GM21526 (cell line): ENCODE measurements around the gene COA6.

Source experiments
- ATAC-seq: cut with Tn5 transposase; IDR thresholded peaks from one replicate; pipeline ENCODE4 v1.9.1; 2021; ENCODE audit warnings: moderate library complexity; ENCODE audit not compliant: unreplicated experiment, low FRiP score

COA6 gene

DNA sequence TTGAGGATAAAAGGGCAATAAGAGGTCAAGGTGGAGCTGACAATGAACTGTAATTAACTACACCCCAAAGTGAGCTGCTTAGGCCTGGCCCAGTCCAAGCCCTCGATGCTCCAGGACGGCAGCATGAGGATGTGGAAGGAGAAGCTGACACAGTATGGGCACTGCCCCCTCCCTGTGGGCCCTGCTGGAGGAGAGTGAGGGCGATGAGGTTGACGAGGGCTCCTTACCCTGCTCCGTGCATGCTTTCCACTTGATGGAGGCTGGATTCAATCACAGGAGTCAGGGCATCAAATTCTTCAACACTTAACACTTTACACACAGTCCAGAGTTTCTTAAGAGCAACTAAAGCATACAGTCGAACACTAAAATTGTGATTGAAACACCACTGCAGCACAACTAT lies 32.4 kb downstream of the COA6 start:
- no peak for ATAC-seq

DNA sequence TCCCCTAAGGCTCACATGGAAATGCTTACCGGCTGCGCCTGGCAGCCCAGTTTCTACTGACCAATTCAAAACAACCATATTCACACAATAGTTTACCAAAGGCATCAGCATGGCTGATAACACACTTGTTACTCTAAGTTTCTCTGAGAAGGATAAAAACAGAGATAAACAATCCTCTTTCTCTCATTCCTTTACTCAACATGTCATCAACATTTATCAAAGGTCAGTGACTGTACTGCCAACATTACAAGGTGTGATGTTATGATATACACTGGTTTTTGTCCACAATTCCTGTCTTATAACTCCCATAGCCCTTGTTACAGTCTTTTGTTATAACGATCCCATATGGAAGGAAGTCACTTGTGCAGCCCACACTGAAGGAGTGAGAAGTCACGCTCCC lies 33.6 kb downstream of the COA6 start:
- no peak for ATAC-seq

DNA sequence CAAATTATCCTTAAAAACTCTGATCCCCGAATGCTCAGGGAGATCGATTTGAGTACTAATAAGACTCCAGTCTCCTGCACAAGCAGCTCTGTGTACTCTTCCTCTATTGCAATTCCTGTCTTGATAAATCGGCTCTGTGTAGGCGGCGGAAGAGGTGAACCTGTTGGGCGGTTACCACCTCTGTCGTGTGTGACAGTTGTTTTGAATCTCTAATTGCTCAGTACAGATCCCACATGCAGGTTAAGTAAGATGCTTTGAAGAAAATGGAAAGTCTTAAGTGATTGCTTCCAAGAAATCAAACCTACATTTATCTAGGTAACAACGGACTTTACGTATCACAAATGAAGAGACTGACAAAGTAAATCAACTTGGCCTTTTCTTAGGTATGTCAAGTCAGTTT lies 35.5 kb downstream of the COA6 start:
- ATAC-seq, result no peak

DNA sequence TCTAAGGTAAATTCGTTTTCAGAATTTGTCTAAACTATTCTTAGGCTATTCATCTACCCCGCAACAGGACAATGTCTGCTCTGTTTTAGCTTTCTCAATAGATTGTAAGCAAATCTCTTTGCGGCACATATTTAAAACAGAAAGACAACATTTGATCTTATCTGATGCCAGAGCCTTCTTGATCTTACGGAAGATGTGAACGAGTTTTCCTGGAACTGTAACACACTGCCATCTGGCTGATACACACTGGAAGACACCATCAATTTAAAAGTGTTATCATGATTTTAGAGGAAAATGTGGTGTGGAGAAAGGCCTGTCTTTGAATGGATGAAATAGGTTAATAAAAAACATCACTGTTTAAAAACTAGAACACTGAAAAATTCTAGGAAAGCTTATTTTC lies 36.1 kb downstream of the COA6 start:
- no peak for ATAC-seq

DNA sequence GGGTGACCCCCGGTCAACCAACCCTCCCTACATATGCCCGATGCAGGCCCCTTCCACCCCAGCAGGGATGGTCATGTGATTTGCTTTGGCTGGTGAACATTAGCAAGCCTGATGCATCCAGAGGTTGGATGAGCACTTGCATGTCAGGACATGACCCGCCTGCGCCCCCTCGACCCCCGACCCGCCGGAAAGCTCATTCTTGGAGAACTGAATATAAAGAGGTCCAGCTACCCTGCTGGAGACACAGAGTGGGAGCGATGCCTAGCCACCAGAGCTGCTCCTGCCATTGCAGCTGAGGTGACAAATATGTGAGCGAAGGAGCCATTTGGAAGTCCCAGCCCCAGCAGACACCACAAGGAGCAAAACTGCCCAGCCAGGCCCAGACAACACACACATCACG lies 39.6 kb downstream of the COA6 start:
- no peak for ATAC-seq

DNA sequence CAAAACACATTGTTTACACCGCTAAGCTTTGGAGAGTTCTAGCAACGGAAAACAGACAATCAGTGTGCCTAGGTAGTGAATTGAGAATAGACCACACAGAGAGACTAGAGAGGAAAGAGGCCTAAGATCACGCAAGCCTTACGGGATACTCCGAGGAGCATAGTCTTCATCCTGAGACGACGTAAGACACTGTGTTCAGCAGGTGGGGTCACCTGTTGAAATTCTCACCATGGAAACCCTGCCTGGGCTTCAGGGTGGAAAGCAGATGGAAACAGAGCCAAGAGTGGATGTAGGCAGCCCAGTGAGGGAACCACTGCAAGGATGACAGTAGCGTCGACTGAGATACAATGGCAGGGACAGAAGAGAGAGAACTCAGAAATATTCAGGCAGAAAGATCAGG lies 40.2 kb downstream of the COA6 start:
- no peak for ATAC-seq

DNA sequence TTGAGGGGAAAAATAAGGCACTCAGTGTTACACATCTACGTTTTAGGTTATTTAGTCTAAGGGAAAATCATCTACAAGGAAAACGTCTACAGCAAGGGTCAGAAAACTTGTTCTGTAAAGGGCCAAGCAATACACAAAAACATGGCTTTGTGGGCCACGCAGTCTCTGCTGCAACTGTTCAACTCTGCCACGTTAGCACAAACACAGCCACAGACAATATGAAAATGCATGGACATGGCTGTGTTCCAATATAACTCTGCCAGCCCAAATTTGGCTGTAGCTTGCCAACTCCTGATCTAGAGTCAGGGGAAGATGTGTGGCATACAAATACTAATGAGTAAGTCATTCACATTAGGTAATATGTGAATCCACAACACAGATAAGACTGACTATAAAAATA lies 40.7 kb downstream of the COA6 start:
- ATAC-seq, result no peak

DNA sequence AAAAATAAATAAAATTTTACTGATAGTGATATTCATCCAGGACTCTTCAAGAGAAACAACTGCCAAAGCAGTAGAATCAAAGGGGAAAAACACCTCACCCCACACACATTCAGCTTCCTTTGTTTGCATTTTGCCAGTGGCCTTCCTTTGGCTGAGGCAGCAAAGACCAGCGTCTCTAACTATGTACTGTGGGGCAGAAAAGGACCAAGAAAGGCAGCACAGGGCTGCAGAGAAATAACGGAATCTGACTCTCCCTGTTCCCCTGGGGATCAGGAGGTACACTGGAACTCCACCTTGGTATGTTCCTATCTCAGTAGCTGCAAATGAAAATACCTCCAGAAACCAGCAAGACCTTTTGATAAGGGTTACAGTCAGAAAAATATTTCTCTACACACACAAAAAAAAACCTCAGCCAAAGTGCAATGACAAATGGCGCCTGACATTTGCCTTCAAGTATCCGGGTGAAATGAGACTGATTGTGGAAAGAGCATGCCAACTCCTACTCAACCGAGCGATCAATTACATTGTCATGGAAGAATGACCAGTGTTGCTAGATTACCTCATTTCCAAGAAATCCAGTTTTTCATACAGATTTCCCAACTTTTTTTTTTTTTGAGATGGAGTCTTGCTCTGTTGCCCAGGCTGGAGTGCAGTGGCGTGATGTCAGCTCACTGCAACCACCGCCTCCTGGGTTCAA lies 54.8 kb downstream of the COA6 start:
- no peak for ATAC-seq

DNA sequence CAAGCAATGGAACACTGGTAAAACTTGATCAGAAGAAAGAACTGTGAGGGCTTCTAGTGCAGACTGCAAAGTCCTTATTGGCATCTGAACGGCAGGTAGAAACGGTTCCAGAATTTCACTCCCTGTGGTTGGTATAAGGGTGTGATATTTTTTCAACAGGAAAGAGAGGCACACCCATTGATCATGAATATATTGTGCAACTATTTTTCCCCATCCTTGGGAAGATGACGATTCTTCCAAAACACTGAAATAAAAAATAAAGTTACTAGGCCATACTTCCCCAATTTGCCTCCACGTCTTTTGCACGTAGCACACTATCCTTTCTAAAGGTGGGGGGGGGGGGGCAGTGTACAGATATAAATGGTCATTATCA lies 56.2 kb downstream of the COA6 start:
- no peak for ATAC-seq

DNA sequence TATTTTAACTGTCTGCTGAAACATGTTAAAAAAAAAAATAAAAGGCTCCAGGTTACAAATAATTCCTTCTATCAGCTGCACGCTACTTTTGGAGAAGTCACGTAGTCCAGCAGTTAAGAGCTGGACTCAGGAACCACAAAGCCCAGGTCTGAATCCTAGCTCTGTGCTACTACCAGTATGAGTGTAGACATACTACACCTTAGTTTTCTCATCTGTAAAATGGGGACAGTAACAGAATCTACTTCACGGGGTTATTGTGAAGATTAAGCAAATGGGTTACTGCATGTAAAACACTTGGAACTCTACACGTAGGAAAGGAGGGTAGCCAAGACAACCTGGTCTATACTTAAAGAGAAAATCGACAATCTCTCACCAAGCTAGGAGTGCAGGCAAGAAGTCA lies 57.4 kb downstream of the COA6 start:
- no peak for ATAC-seq

DNA sequence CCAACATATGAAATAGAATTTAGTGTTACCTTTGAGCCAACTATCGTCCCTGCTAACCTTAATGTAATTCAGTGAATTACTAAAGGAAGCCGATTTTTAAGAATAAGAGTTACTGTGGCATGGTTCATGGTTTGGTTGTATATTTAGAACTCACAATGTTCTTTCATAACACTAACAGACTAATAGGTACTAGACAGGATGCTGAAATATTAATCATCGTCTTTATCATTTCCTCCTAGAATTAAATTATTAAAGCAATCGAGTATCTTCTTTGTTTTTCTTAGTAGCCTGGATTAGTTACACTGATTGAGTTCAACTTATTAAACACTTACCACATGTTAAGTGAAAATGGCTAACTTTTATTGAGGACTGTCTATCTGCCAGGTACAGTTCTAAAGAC lies 58.0 kb downstream of the COA6 start:
- ATAC-seq, result no peak

DNA sequence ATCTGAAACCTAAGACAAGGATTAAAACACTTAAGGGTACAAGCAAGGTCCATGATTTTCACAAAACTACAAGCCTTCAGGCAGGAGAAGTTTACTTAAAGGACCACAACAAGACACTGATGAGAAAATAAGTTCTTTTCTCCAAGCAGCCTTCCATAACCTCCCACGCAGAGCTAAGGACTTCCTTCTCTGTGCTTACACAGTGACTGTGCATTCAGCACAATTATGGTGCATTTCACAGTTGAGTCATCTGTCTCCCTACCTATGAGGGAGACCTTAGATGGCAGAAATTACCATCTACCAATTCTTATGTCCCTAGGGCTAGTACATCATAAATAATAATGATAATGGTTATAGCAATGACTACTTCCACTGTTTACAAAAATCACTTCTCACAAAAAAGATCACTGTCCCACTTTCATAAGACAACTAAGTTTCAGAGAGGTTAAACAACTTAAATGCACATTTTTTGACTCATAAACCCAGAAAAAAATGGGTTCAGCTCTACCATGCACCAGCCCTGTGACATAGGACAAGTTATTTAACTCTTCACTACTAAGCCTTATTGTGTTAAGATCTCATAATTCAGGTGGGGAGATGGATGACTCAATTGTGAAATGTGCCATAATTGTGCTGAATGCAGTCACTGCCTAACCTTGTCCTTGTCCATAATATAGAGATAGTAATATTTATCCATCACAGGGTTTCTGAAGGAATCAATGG lies 60.5 kb downstream of the COA6 start:
- no peak for ATAC-seq
